C4-2B (cell line): ENCODE measurements around the gene ERBB4.

ENCODE experiments used
- CTCF ChIP-seq: fragments of 450-650 bp; conservative IDR thresholded peaks from 2 replicates; pipeline ENCODE4 v1.5.1; 2017; ENCODE audit warnings: mild to moderate bottlenecking
- ZFX ChIP-seq: fragments of 450-650 bp; IDR thresholded peaks from 2 replicates; pipeline ENCODE4 v1.6.1; 2017

DNA sequence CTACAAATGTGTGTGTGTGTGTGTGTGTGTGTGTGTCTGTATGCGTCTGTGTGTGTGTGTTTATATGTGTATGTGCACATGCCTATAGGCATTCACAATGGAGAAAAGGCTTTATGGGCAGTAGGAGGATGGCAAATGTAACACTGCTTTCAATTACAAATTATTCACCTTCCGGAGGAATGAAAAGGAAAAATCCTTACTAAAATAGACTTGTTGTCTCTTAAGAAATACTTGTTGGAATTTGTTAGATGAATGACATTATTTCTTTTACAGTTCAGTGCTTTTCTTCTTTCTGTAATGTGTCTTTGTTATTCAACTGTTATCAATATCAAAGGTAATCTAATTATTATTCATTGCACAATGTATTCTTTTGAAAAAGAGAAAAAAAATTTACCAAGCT is 874.3 kb downstream of the ERBB4 start:
- no peak for TF ChIP-seq CTCF
- no peak for TF ChIP-seq ZFX
